Psoas muscle (tissue), 8 donors: ENCODE results near the gene EAF1. TPM values are rescaled to one million over a fixed set of nuclear protein-coding genes. Genes with fewer than 3 reads are reported as not detected.
"Not testable (repeated sequence)": the region's sequence is repeated elsewhere in the genome, so short reads cannot be mapped to it uniquely, and the experiment has no call there.

Experiments used
- ATAC-seq, 4 donors: fragments of 200-7000 bp; cut with Tn5 transposase; one replicate each; pipeline ENCODE4 v1.9.1; 2020; ENCODE audit warnings: moderate library complexity in 3 of 4, mild to moderate bottlenecking in 2 of 4
- DNase-seq, 2 donors: peaks; one replicate each; pipeline ENCODE4 v3.0.0-alpha.2; 2020
- H3K27ac ChIP-seq: fragments of 200-600 bp; one replicate; pipeline ENCODE4 v1.8.0; 2022
- H3K27me3 ChIP-seq, 3 donors: fragments of 200-600 bp in 1 of 3; one replicate each; pipeline versions ENCODE4 v1.6.1 to v1.8.0; 2013 to 2022; ENCODE audit warnings: low read length in 2 of 3, mild to moderate bottlenecking in 2 of 3, moderate library complexity in 1 of 3; ENCODE audit not compliant: insufficient read depth in 3 of 3
- H3K36me3 ChIP-seq, 2 donors: fragments of 200-600 bp in 1 of 2; one replicate each; pipeline versions ENCODE4 v1.6.1 to v1.8.0; 2013 to 2022; ENCODE audit warnings: low read depth in 1 of 2, mild to moderate bottlenecking in 1 of 2, moderate library complexity in 1 of 2; ENCODE audit not compliant: insufficient read depth in 1 of 2
- H3K4me1 ChIP-seq: fragments of 200-600 bp; one replicate; pipeline ENCODE4 v1.8.0; 2022
- H3K4me3 ChIP-seq: fragments of 200-600 bp; one replicate; pipeline ENCODE4 v1.8.0; 2022; ENCODE audit warnings: mild to moderate bottlenecking
- H3K9me3 ChIP-seq: fragments of 200-600 bp; one replicate; pipeline ENCODE4 v1.8.0; 2022
- CTCF ChIP-seq: fragments of 200-600 bp; IDR thresholded peaks from one replicate; pipeline ENCODE4 v1.8.0; 2022; ENCODE audit warnings: antibody characterized with exemption
- WGBS, 3 donors: extraction: QIAGEN DNeasy Blood & Tissue Kit; methylation state at CpG; one replicate each; pipeline versions ENCODE4 v1.1.6 to v1.1.7; 2013; 5-methylcytosine and 5-hydroxymethylcytosine counted together
- intact Hi-C, 2 donors: fragments of 100-400 bp; cut with DNase I; formaldehyde crosslinking; loops; one replicate each; pipeline versions ENCODE4 v1.11.0 to v1.14.2; 2022
- polyA plus RNA-seq, 3 donors: library from polyadenylated mRNA; stranded (reverse); fragments of 200-250 nt; gene quantifications; one replicate each; pipeline ENCODE4 v1.2.3, GENCODE V29; 2013
- total RNA-seq, 4 donors: library from RNA; stranded (reverse); fragmentation: NEBNext Ultra II Directional in 2 of 4; extraction: Animal tissue kit (Norgen Biotek cat#: 25700) in 2 of 4; gene quantifications; one replicate each; pipeline versions ENCODE4 v1.2.1 to v1.2.4, GENCODE V29; 2021 to 2023
- donor health status: healthy with polysubstance abuse.
- donor health status: DM: no; HTN: no; CAD: no; lungs with moderate emphysema.
- donor health status: Bipolar disorder and iron deficiency.
- donor health status: healthy.
- donor health status: DM: yes; HTN: yes; CAD: no.
- donor health status: DM: no; HTN: no; CAD: no.
- donor health status: DM: no; HTN: no; CAD: no.
- donor health status: DM: yes; HTN: yes; CAD: no.

EAF1 gene
- total and polyA plus RNA-seq, 7 donors, result 5.0 to 17.9 (median 9.6) TPM

DNA sequence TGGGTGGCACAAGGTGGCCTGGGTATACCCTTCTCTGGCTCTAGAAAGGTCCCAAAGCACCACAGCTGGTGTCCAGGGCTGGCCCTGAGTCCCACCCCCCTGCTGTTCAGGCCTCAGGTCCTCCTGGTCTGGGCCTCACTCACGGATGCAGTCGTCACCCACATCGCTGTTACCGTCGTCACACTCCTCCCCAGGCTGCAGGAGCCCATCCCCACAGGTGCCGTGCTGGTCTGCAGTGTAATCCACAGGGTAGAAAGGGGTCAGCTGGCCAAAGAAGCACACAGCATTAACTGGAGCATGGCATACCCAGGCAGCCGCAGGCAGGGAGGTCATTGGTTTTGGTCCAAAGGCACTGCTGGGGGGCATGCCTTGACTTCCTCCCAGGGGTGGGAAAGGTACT lies 28.4 kb downstream of the EAF1 start:
- Histone ChIP-seq H3K27ac (no peak overlapping the region), H3K9me3 (no peaks in the 10 kb centered on the region), H3K4me3 (no peak overlapping the region), H3K4me1 (no peaks in the 10 kb centered on the region), H3K27me3 (no peaks in the 10 kb centered on the region), H3K36me3 (peaks cover 0 to 61% of the 10 kb centered on the region in 2 donors)
- WGBS, 3 donors, result 83 to 92% (median 86%) methylated on average over 7 of the region's 7 CpGs
- intact Hi-C loops, result no loop called here
- no peak for ATAC-seq
- TF ChIP-seq CTCF, result no peak
- DNase-seq, result no peak

DNA sequence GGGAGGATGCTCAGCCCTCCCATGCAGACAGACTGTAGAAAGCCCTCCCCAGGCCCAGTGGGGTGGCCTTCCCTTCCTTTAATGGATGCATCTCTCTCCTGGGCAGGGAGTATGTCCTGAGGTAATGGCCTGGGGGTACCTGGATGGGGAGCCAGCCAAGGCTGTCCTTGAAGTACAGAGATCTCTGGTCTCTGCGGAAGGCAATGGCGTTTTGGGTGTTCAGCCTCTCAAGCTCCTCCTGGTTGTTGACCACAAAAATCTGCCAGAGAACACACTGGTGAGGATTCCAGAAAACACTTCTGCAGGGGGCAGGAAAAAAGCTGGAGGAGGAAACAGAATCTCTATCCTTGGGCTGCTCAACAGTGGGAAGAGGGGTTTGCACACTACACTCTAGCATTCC lies 28.9 kb downstream of the EAF1 start:
- Histone ChIP-seq H3K4me3 (no peak overlapping the region), H3K27ac (no peak overlapping the region)
- ATAC-seq, result no peak

GRCh38 chr3:15456915-15457314 lies 29.5 kb downstream of the EAF1 start:
- H3K4me3 ChIP-seq, H3K4me1 ChIP-seq, ATAC-seq, intact Hi-C loops, H3K27me3 ChIP-seq, H3K27ac ChIP-seq, H3K9me3 ChIP-seq, DNase-seq: not testable (repeated sequence)
- 88 to 93% (median 89%) methylated on average over 10 of the region's 10 CpGs for WGBS, 3 donors
- H3K36me3 ChIP-seq, result peaks cover 0 to 52% of the 10 kb centered on the region in 2 donors

More for the DNA sequence above, 28.9 kb downstream of the EAF1 start:
- intact Hi-C loops, result no loop called here
- WGBS, 3 donors, result 93 to 96% (median 96%) methylated on average over 2 of the region's 2 CpGs
- TF ChIP-seq CTCF, result no peak
- no peaks in the 10 kb centered on the region for H3K9me3 ChIP-seq
- peaks cover 0 to 56% of the 10 kb centered on the region in 2 donors for H3K36me3 ChIP-seq
- no peaks in the 10 kb centered on the region for H3K27me3 ChIP-seq
- H3K4me1 ChIP-seq, result no peaks in the 10 kb centered on the region
- DNase-seq, result no peak

- DNase-seq (no peak), ATAC-seq (no peak)
- peaks cover 0 to 51% of the 10 kb centered on the region in 2 donors for H3K36me3 ChIP-seq
- no peak overlapping the region for H3K27ac ChIP-seq
- H3K4me3 ChIP-seq, result no peak overlapping the region
- intact Hi-C loops, result no loop called here
- no peaks in the 10 kb centered on the region for H3K27me3 ChIP-seq
- WGBS, 3 donors, result 91 to 98% (median 94%) methylated on average over 7 of the region's 7 CpGs
- H3K9me3 ChIP-seq, result no peaks in the 10 kb centered on the region
- no peak for TF ChIP-seq CTCF
- no peaks in the 10 kb centered on the region for H3K4me1 ChIP-seq
These were observed 30.9 kb downstream of the EAF1 start for GRCh38 chr3:15458212-15458780.

DNA sequence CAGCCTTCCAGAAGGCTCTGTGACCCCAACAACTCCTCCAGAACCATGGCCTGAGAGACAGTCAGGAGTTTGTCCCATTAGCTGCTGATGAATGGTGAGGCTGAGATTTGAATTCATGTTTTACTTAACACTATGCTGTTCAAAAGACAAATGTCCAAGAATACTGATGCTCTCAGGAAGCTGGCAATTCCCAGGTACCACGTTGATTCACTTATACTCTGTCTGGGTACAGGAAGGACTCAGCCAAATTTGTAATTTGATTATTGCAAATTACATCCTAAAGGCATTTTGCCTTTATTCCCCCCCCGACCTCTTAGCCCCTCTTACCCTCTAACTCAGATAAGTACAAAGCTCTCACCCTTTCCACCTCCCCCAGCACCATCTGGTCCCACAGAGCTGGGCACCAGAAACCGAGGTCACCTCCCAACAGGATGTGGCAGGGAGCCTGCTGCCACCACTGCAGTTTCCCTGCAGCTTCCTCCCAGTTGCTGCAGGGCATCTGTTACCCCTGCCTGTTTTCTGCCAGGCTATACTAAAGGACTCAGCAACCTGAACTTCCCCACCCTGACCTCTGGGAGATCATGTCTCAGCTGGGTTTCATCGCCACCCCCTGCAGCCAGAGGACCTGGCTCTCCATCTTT lies 33.6 kb downstream of the EAF1 start:
- DNase-seq, result no peak
- intact Hi-C loops, result loop anchor here (10.0 kb wide), 1 partner anchor 94 kb away; no protein-coding TSS in a partner anchor
- TF ChIP-seq CTCF, result no peak
- H3K4me1 ChIP-seq, result no peaks in the 10 kb centered on the region
- no peak overlapping the region for H3K4me3 ChIP-seq
- 32 to 49% (median 35%) methylated on average over 4 of the region's 4 CpGs for WGBS, 3 donors
- peaks cover 2 to 50% of the 10 kb centered on the region in 2 donors for H3K36me3 ChIP-seq
- H3K9me3 ChIP-seq, result no peaks in the 10 kb centered on the region
- H3K27me3 ChIP-seq, result no peaks in the 10 kb centered on the region
- peak in 1 of 4 donors; percentile 17 for ATAC-seq
- no peak overlapping the region for H3K27ac ChIP-seq
